GM19438 (cell line): ENCODE measurements around the gene LDLRAP1.
"Not testable (repeated sequence)": the region's sequence is repeated elsewhere in the genome, so short reads cannot be mapped to it uniquely, and the experiment has no call there.

Experiments used
- ATAC-seq: cut with Tn5 transposase; IDR thresholded peaks from one replicate; pipeline ENCODE4 v1.9.1; 2021; ENCODE audit warnings: low read depth; ENCODE audit not compliant: unreplicated experiment

Gene LDLRAP1

GRCh38 chr1:25599969-25600610, 56.7 kb downstream of the LDLRAP1 start:
- ATAC-seq, result no peak

GRCh38 chr1:25600971-25601699, 57.7 kb downstream of the LDLRAP1 start:
- not testable (repeated sequence) for ATAC-seq

- not testable (repeated sequence) for ATAC-seq
These were observed 60.6 kb downstream of the LDLRAP1 start for GRCh38 chr1:25603779-25604538.

- no peak for ATAC-seq
These were observed 63.7 kb downstream of the LDLRAP1 start for GRCh38 chr1:25607123-25607522.

DNA sequence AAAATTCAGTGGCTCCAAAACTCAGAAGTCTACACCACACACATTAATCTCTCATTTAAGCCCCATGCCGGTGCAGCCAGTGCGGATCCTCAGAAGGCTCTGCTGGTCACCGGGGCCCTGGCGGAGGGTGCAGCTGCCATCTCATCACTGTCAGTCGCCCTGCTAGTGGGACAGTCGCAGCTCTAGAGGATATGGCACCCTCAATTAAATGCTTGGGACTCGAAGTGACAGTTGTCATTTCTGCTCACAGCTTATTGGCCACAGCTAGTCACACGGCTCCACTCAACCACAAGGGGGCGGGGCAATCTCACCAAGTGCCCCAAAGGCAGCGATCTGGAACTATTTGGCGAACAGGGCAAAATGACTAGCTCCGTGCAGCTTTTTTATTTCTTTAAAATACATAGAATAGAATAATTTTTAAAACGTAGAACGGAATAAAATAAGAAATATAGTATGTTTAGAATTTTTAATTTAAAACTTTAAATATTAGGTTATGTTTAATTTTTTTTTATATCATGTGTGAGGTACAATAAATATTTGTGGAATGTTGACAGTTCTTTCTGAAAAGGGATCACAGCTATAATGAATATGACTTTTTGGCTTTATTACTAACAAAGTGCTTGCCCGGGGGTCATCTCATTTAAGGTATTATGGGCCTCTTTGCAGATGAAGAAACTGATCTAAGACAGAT, 65.2 kb downstream of the LDLRAP1 start:
- ATAC-seq, result peak; percentile 70

DNA sequence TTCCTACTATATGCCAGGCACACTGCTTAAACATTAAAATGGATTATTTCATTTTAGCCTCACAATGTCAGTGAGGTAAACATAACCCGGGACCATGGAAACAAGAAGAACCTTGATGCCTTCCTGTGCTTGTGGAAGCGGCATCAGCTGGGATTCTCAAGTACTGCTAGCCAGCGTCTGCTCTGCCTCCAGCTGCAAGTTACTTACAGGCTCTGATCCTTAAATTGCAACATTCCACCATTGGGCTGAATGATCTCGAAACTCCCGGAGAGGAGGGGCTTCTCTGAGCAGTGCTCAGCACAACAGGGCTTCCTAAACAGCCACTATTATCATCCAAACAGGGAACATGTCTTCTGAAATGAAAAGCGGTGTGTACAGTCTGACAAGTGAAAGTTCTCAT, 66.5 kb downstream of the LDLRAP1 start:
- no peak for ATAC-seq

GRCh38 chr1:25610822-25611630, 67.6 kb downstream of the LDLRAP1 start:
- no peak for ATAC-seq

DNA sequence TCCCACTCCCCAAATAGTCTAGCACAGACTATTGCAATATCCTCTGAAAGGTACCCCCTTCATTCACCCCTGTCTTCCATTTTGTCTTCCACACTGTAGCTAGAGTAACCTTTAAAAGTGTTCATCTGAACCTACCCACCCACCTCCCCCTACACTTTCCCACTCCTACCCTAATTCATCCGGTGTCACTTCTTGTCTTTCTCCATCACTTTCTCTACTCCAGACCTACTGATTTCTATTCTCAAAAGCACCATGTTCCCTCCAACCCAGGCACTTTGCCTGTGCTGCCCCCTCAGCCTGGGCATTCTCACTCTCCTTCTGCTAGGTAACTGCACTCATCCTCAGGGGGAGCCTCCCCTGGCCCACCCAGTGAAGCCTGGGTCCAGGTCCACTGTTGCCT, 68.4 kb downstream of the LDLRAP1 start:
- no peak for ATAC-seq

DNA sequence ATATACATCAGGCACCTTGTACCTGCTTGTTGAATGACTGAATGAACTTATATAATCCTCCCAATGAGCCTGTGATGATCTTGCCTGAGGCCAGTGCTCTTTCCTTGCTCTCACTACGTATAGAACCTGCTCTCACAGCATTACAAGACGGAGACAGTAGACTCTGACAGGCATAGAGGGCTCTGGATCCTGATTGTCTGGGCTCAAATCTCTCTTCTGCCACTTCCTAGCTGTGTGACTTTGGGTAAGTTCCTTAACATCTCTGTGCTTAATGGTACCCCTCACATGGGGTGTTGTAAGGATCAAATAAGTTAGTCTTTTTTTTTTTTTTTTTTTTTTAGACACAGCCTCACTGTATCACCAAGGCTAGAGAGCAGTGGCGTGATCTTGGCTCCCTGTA, 69.0 kb downstream of the LDLRAP1 start:
- no peak for ATAC-seq

- no peak for ATAC-seq
These were observed 69.7 kb downstream of the LDLRAP1 start for GRCh38 chr1:25613091-25613490.

- no peak for ATAC-seq
These were observed 71.2 kb downstream of the LDLRAP1 start for GRCh38 chr1:25614501-25615171.

DNA sequence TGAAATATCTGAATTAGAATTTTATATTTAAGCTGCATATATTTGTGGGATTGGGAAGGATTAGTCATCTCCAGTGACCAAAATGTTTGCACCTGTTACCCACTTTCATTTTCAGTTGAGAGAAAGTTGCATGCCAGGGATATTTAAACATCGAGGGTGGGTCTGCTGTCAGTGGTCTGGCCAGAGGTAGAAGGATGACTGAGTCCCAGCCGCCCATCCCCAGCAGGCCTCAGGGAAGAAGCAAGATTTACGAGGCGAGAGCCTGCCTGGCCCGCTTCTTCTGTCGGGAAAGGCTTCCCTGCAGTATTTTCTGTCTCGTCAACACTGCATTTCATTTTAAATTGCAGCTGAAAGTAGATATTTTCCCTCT, 71.8 kb downstream of the LDLRAP1 start:
- no peak for ATAC-seq

DNA sequence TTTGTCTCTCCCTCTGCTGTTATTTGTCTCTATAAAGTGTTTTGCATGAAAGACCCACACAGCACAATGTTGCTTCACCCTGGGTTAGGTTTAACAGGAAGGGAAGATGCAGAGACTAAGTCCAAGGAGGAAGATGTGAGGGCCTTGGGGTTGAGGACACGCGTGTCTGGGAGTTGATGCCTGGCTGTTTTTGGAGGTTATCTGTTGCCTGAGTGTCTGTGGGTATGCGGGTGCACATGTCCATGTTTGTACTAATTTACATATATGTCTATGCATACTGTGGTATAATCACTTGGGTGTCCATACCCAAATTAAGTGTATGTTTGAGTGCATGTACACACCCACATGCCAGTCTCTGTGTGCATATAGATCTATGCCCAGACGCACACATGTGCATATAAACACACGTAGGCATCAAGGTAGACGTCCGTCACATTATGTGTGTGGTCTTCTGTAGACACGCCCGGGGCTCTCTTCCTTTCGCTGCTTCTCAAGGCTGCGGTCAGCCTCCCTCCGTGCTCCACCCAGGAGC, 72.2 kb downstream of the LDLRAP1 start:
- peak; percentile 7 for ATAC-seq

DNA sequence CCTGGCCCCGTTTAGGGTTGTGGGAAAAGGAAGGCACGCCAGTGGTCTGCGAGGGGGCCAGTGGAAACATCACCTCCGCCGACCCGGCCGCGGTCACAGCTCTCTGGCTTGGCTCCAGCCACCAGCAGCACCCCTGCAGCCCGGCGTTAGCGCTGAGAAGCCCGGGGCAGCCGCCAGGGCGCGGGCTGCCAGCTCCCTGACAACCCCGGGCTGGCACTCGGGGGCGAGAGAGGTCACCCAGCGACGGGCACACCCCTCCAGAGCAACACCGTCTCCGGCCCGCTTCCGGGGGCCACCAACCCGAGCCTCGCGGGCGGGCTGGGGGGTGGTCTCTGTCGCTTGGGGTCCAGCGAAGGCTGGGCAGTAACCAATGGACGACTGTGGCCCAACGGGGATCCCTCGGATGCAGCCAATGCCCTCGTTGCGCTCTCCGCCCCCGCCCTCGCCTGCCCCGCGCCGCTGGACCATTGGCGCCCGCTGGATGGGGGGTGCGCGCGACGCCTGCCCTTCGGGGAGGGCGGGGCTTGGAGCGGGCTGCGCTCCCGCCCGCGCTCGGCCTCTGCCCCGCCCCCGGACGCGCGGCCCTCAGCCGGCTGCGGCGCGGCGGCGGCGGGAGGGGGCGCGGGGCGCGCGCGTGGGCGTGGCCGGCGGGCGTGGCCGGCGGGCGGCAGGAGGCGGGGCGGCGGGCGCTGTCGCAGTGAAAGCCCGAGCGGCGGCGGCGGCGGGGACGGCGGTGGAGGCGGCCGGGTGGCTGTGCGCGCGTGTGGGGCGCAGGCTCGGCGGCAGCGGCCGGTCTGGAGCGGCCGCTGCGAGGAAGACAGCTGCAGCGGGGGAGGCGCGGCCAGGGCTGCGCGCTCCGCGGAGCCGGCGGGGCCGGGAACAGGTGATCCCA, 72.9 kb downstream of the LDLRAP1 start, which contains the start of gene MAN1C1:
MAN1C1 (plus strand) TSS at position 697 of the 892 bp plus-strand sequence. CDS start 1,007 bp downstream, outside the sequence.
- peak; percentile 52 for ATAC-seq

DNA sequence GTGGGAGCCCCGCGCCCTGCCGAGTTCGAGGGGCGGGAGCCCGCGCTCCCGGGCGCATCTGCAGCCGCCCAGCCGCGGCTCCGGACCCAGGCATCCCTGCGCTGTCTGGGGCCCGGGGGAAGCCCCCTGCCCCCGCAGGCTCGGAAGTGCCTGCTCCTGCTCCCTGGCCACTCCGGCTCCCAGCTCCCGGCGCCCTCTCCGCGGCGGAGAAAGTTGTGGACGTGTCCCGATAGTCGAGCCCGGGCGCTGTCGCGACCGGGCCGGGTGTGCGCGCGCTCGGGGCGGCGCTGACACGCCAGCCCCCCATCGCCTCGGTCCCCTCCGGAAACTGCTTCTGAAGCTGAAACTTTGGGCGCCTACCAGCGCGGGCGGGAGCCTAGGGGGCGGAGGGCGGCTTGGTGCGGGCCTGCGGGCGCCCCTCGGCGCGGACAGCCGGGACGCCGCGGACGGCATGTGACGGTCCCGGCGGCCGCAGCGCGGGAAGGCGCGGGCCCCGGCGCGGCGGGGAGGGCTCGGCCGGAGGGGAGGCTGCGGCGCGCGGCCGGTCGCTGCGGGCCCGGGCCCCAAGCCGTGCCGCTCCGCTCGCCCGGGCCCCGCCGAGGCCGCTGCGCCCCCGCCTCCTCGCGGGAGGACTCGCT, 73.7 kb downstream of the LDLRAP1 start:
- ATAC-seq, result peak; percentile 14

- ATAC-seq, result no peak
These were observed 74.4 kb downstream of the LDLRAP1 start for GRCh38 chr1:25617625-25618432.

DNA sequence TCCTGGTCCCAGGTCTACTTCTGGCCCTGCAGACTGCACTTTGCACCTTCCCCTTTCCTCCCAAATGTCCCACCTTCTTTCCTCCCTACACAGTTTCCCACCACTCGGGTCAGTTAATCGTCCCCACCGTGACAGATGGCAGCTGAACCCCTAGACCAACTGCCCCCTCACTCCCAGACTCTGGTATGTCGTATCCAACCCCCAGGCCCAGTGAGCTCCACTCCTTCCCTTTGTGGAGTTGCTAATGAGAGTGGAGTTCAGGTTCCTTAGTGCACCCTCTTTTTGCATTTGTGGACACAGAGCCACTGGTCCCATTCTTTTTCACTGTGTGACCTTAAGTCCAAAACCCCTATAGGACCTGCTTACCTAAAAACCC, 75.0 kb downstream of the LDLRAP1 start:
- ATAC-seq, result no peak
